ENCODE results near the gene HOXC11.

Gene HOXC11

GRCh38 chr12:53956251-53956887 lies 16.6 kb upstream of the HOXC11 start:
- no peak for DNase-seq

GRCh38 chr12:53956914-53957536 lies 15.9 kb upstream of the HOXC11 start:
- DNase-seq, result no peak

GRCh38 chr12:53958128-53958527 lies 14.8 kb upstream of the HOXC11 start:
- DNase-seq, result no peak

GRCh38 chr12:53959314-53959713 lies 13.6 kb upstream of the HOXC11 start:
- no peak for DNase-seq

- DNase-seq, result no peak
These were observed 12.5 kb upstream of the HOXC11 start for GRCh38 chr12:53960187-53961024.

- DNase-seq, result no peak
These were observed 11.7 kb upstream of the HOXC11 start for GRCh38 chr12:53961025-53961761.

GRCh38 chr12:53963005-53963404 lies 9.9 kb upstream of the HOXC11 start:
- DNase-seq, result no peak

- no peak for DNase-seq
These were observed 9.3 kb upstream of the HOXC11 start for GRCh38 chr12:53963434-53964314.

GRCh38 chr12:53964315-53964713 lies 8.6 kb upstream of the HOXC11 start:
- no peak for DNase-seq

GRCh38 chr12:53965281-53966084 lies 7.4 kb upstream of the HOXC11 start:
- no peak for DNase-seq

- DNase-seq, result no peak
These were observed 6.9 kb upstream of the HOXC11 start for GRCh38 chr12:53966085-53966384.

GRCh38 chr12:53966385-53967133 lies 6.4 kb upstream of the HOXC11 start:
- no peak for DNase-seq

- no peak for DNase-seq
These were observed 5.5 kb upstream of the HOXC11 start for GRCh38 chr12:53967421-53967925.

GRCh38 chr12:53968214-53969127 lies 4.5 kb upstream of the HOXC11 start:
- DNase-seq, result no peak

GRCh38 chr12:53969588-53970259 lies 3.2 kb upstream of the HOXC11 start:
- DNase-seq, result no peak

- DNase-seq, result no peak
These were observed 2.5 kb upstream of the HOXC11 start for GRCh38 chr12:53970451-53970850.

GRCh38 chr12:53971129-53971528 lies 1.8 kb upstream of the HOXC11 start:
- DNase-seq, result no peak
